Measurements from ENCODE around the gene CAP2.

DNA sequence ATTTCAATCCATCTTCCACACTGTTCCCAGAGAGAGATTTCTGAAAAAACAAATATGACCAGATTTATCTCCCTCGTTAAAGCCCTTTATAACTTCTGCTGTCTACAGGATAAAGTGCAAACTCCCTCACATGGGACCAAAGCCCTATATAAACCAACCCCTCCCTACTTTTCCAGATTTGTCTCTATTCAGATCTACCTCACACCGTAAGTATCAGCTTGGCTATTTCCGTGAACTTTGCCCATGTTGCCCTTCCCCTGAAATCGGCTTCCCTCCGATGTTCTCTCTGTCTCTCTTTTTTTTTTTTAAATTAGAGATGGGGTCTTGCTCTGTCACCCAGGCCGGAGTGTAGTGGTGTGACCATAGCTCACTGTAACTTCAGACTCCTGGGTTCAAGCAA, 194.6 kb downstream of the CAP2 start:
- TF ChIP-seq CTCF (IDR thresholded peaks at IDR 0.05) (no peak), POLR2A (IDR thresholded peaks at IDR 0.05) (no peak)
